Endothelial cell of umbilical vein (primary cell): Measurements from ENCODE around the gene EGF. TPM values are rescaled to one million over a fixed set of nuclear protein-coding genes. Genes with fewer than 3 reads are reported as not detected.

ENCODE experiments used
- BruUV-seq: library from RNA; stranded (reverse); fragments of 400-500 nt; replicated peaks from 2 replicates; lab custom pipeline; 2021; lab: Mats Ljungman, UMichigan
- CTCF ChIA-PET: fragments of 300-600, 350-600 bp; sonication (Branson Sonifier 250); formaldehyde crosslinking; loops from one replicate; lab custom pipeline; 2021; ENCODE audit warnings: antibody characterized with exemption, inconsistent platforms; lab: Charles Lee
- POLR2A ChIA-PET: fragments of 300-600, 350-600 bp; sonication (Branson Sonifier 250); formaldehyde crosslinking; loops from one replicate; lab custom pipeline; 2021; ENCODE audit warnings: antibody characterized with exemption, inconsistent platforms; lab: Charles Lee
- DNase-seq: peaks from one replicate; pipeline ENCODE4 v3.0.0-alpha.2; 2011; ENCODE audit warnings: low read depth, low spot score
- FAIRE-seq: peaks from 2 replicates; lab custom pipeline; 2011; peaks lifted over from hg19 to GRCh38; lab: Jason Lieb, UNC
- H2AFZ ChIP-seq: 2 replicates; pipeline ENCODE4 v1.6.0; 2012; ENCODE audit warnings: low read depth, low read length, control low read depth, inconsistent platforms
- H3K27ac ChIP-seq: 2 replicates; pipeline ENCODE4 v1.5.1; 2011; ENCODE audit warnings: low read depth, mild to moderate bottlenecking, control low read depth, low read length, moderate library complexity; ENCODE audit not compliant: insufficient read depth
- H3K27me3 ChIP-seq, 2 experiments: 2 replicates each; pipeline versions ENCODE4 v1.6.0 to v1.6.1; 2011; ENCODE audit warnings: low read length in 2 of 2, mixed read lengths in 1 of 2; ENCODE audit not compliant: control insufficient read depth in 2 of 2, insufficient read depth in 2 of 2
- H3K36me3 ChIP-seq, 2 experiments: 2 replicates in 1 of 2; 3 replicates in 1 of 2; pipeline ENCODE4 v1.5.1; 2011; ENCODE audit warnings: low read length in 2 of 2, mild to moderate bottlenecking in 1 of 2, moderate library complexity in 1 of 2; ENCODE audit not compliant: control insufficient read depth in 2 of 2, insufficient read depth in 2 of 2; ENCODE audit errors: extremely low read depth in 1 of 2
- H3K4me1 ChIP-seq: 3 replicates; pipeline ENCODE4 v1.5.1; 2011; ENCODE audit warnings: mild to moderate bottlenecking, low read length; ENCODE audit not compliant: control insufficient read depth, insufficient read depth; ENCODE audit errors: extremely low read depth
- H3K4me2 ChIP-seq: 2 replicates; pipeline ENCODE4 v1.6.1; 2011; ENCODE audit warnings: low read length, control low read depth, mixed read lengths; ENCODE audit not compliant: insufficient read depth
- H3K4me3 ChIP-seq, 3 experiments: fragments of 200-600 bp in 1 of 3; sonication (generic), shearing (Covaris generic) in 1 of 3; replicated peaks in 1 of 3; 2 replicates each; pipeline ENCODE4 v1.5.1; 2011 to 2016; ENCODE audit warnings: control low read depth in 3 of 3, low read length in 3 of 3, mild to moderate bottlenecking in 2 of 3, inconsistent platforms in 1 of 3, low read depth in 1 of 3, moderate library complexity in 1 of 3; ENCODE audit not compliant: insufficient read depth in 1 of 3
- H3K79me2 ChIP-seq: 2 replicates; pipeline ENCODE4 v1.6.0; 2012; ENCODE audit warnings: low read length, inconsistent platforms; ENCODE audit not compliant: control insufficient read depth, insufficient read depth
- H3K9ac ChIP-seq: replicated peaks from 2 replicates; pipeline ENCODE3; 2011; ENCODE audit warnings: low read length, control low read depth; ENCODE audit not compliant: insufficient read depth; ENCODE audit errors: extremely low read depth
- H3K9me1 ChIP-seq: replicated peaks from 3 replicates; pipeline ENCODE4 v1.6.0; 2011; ENCODE audit warnings: mild to moderate bottlenecking, low read length; ENCODE audit not compliant: control insufficient read depth, insufficient read depth; ENCODE audit errors: extremely low read depth
- H3K9me3 ChIP-seq: replicated peaks from 2 replicates; pipeline ENCODE4 v1.5.1; 2012; ENCODE audit warnings: low read length, inconsistent platforms; ENCODE audit not compliant: control insufficient read depth, insufficient read depth
- H4K20me1 ChIP-seq: replicated peaks from 2 replicates; pipeline ENCODE3; 2011; ENCODE audit warnings: mild to moderate bottlenecking, low read length; ENCODE audit not compliant: control insufficient read depth, insufficient read depth; ENCODE audit errors: extremely low read depth
- EZH2 ChIP-seq: IDR thresholded peaks from 2 replicates; pipeline ENCODE4 v1.6.1; 2012; ENCODE audit warnings: borderline replicate concordance, low read depth, mild to moderate bottlenecking, moderate library complexity, low read length, inconsistent platforms; ENCODE audit not compliant: severe bottlenecking
- FOS ChIP-seq: IDR thresholded peaks from 2 replicates; pipeline ENCODE4 v1.6.1; 2011; ENCODE audit warnings: mild to moderate bottlenecking, low read length, moderate library complexity, borderline replicate concordance; ENCODE audit not compliant: insufficient read depth
- GATA2 ChIP-seq: IDR thresholded peaks from 2 replicates; pipeline ENCODE4 v1.7.0; 2011; ENCODE audit warnings: low read depth, mild to moderate bottlenecking, moderate library complexity, mixed read lengths, low read length; ENCODE audit not compliant: insufficient read length, insufficient read depth
- JUN ChIP-seq: IDR thresholded peaks from 2 replicates; pipeline ENCODE4 v1.6.1; 2011; ENCODE audit warnings: borderline replicate concordance, low read depth; ENCODE audit not compliant: insufficient read length, insufficient read depth
- MYC ChIP-seq: IDR thresholded peaks from one replicate; pipeline ENCODE4 v1.6.1; 2011; ENCODE audit warnings: mild to moderate bottlenecking, low read depth, low read length
- POLR2A ChIP-seq: IDR thresholded peaks from 2 replicates; pipeline ENCODE4 v1.6.1; 2012; ENCODE audit warnings: low read depth, mild to moderate bottlenecking, control low read depth, low read length
- POLR2AphosphoS5 ChIP-seq: IDR thresholded peaks from 2 replicates; pipeline ENCODE4 v1.6.1; 2012; ENCODE audit warnings: low read depth, mild to moderate bottlenecking, control low read depth, low read length, moderate library complexity; ENCODE audit not compliant: insufficient read depth
- dilution Hi-C: fragments of 300-500 bp; cut with MboI; formaldehyde crosslinking; loops from one replicate; pipeline ENCODE4 v1.15.0; 2019; ENCODE audit warnings: low sequenced_read_pairs; ENCODE audit not compliant: extremely low pct_ligation_motif_present
- intact Hi-C: fragments of 100-400 bp; cut with micrococcal nuclease; formaldehyde crosslinking; loops from one replicate; pipeline ENCODE4 v1.10.0; 2022
- polyA plus RNA-seq, 4 experiments: library from polyadenylated mRNA; depleted of rRNA in 3 of 4; stranded (reverse) in 3 of 4; unstranded in 1 of 4; fragments of >200 nt; gene quantifications; 2 replicates each; pipeline versions ENCODE4 v1.2.1 to v1.2.3, GENCODE V29; 2011 to 2012; ENCODE audit warnings: missing spikeins in 1 of 4
- total RNA-seq: library from RNA; stranded (reverse); gene quantifications from 2 replicates; pipeline ENCODE4 v1.2.3, GENCODE V29; 2021
- TF ChIP-seq, protein P1 (sequence below): IDR thresholded peaks from 2 replicates; pipeline ENCODE4 v1.6.1; 2011; ENCODE audit not compliant: insufficient read depth, insufficient read length
- TF ChIP-seq, protein P2 (sequence below), 2 donors: IDR thresholded peaks; 1 replicate in 1 of 2; 2 replicates in 1 of 2; pipeline ENCODE4 v1.5.1; 2011; ENCODE audit warnings: low read length in 2 of 2, mild to moderate bottlenecking in 2 of 2, moderate library complexity in 2 of 2, control low read depth in 1 of 2, inconsistent platforms in 1 of 2, low read depth in 1 of 2; ENCODE audit not compliant: insufficient read depth in 1 of 2; ENCODE audit errors: extremely low read depth in 1 of 2

EGF gene
- total and polyA plus RNA-seq, 2 donors (not counting 3 experiments of a cell fraction or from before 2014, with no cell fraction given) = not detected

GRCh38 chr4:109878355-109878754 is 34.3 kb upstream of the EGF start:
- FAIRE-seq = no peak

DNA sequence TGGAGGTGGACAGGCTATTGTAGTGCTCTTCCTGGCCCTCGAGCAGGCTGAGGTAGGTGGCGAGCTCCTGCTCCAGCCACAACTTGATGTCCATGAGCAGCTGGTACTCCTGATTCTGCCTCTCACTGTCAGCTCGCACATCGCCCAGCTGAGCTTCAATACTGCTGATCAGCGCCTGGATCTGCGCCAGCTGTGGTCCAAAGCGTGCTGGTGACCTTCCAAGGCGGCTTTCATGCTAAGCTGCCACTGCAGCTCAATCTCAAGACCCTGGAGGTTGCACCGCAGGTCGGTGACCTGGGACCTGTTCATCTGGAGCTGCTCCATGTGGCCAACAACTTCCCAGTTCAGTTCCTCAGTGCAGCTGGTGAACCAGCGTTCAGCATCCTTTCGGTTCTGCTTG is 33.6 kb upstream of the EGF start:
- H3K27me3 ChIP-seq = no peaks in the 10 kb centered on the region
- no peaks in the 10 kb centered on the region for H4K20me1 ChIP-seq
- CTCF ChIA-PET = no interaction called here
- H2AFZ ChIP-seq = no peak overlapping the region
- no peak overlapping the region for H3K4me2 ChIP-seq
- BruUV-seq = no TSS peak
- dilution Hi-C loops (no loop called here), intact Hi-C loops (no loop called here)
- H3K27ac ChIP-seq = no peak overlapping the region
- no peak for DNase-seq
- H3K4me3 ChIP-seq = no peak overlapping the region
- no peaks in the 10 kb centered on the region for H3K36me3 ChIP-seq
- POLR2A ChIA-PET = no interaction called here
- no peaks in the 10 kb centered on the region for H3K9me3 ChIP-seq
- no peaks in the 10 kb centered on the region for H3K79me2 ChIP-seq
- H3K9me1 ChIP-seq = no peaks in the 10 kb centered on the region
- TF ChIP-seq FOS (no peak), GATA2 (no peak), MYC (no peak), POLR2AphosphoS5 (no peak), JUN (no peak), EZH2 (no peak), POLR2A (no peak)
- TF ChIP-seq, protein P1, sequence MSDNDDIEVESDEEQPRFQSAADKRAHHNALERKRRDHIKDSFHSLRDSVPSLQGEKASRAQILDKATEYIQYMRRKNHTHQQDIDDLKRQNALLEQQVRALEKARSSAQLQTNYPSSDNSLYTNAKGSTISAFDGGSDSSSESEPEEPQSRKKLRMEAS = no peak
- TF ChIP-seq, protein P2, sequence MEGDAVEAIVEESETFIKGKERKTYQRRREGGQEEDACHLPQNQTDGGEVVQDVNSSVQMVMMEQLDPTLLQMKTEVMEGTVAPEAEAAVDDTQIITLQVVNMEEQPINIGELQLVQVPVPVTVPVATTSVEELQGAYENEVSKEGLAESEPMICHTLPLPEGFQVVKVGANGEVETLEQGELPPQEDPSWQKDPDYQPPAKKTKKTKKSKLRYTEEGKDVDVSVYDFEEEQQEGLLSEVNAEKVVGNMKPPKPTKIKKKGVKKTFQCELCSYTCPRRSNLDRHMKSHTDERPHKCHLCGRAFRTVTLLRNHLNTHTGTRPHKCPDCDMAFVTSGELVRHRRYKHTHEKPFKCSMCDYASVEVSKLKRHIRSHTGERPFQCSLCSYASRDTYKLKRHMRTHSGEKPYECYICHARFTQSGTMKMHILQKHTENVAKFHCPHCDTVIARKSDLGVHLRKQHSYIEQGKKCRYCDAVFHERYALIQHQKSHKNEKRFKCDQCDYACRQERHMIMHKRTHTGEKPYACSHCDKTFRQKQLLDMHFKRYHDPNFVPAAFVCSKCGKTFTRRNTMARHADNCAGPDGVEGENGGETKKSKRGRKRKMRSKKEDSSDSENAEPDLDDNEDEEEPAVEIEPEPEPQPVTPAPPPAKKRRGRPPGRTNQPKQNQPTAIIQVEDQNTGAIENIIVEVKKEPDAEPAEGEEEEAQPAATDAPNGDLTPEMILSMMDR (IDR thresholded peaks at IDR 0.05; ENCODE audit: extremely low read depth in 1 of 2, insufficient read depth in 1 of 2, low read depth in 1 of 2, low read length in 2 of 2) = no peak
- H3K4me1 ChIP-seq = no peaks in the 10 kb centered on the region
- H3K9ac ChIP-seq = no peak overlapping the region
- no peak for FAIRE-seq

More at GRCh38 chr4:109878355-109878754, 34.3 kb upstream of the EGF start:
- Histone ChIP-seq H3K9me1 (no peaks in the 10 kb centered on the region), H4K20me1 (no peaks in the 10 kb centered on the region), H3K9me3 (no peaks in the 10 kb centered on the region), H3K36me3 (no peaks in the 10 kb centered on the region), H3K27ac (no peak overlapping the region), H3K4me2 (no peak overlapping the region), H3K79me2 (no peaks in the 10 kb centered on the region), H3K27me3 (no peaks in the 10 kb centered on the region), H3K9ac (no peak overlapping the region), H2AFZ (no peak overlapping the region), H3K4me1 (no peaks in the 10 kb centered on the region), H3K4me3 (no peak overlapping the region)
- CTCF ChIA-PET = no interaction called here
- DNase-seq = no peak
- POLR2A ChIA-PET = no interaction called here
- no TSS peak for BruUV-seq
- TF ChIP-seq MYC (no peak), FOS (no peak), POLR2A (no peak), JUN (no peak), GATA2 (no peak), POLR2AphosphoS5 (no peak)
- TF ChIP-seq, protein P1 = no peak
- intact Hi-C loops = no loop called here
- dilution Hi-C loops = no loop called here
